K562 (cell line): ENCODE results near the gene IPPK.

ENCODE experiments used
- BDP1 ChIP-seq: IDR thresholded peaks from 3 replicates; pipeline ENCODE4 v1.6.1; 2011; ENCODE audit not compliant: insufficient read length, insufficient read depth
- HDAC2 ChIP-seq: fragments of 450-650 bp; IDR thresholded peaks from 2 replicates; pipeline ENCODE4 v1.6.1; 2016; ENCODE audit warnings: mild to moderate bottlenecking
- MXI1 ChIP-seq: IDR thresholded peaks from 2 replicates; pipeline ENCODE4 v1.6.1; 2011; ENCODE audit warnings: low read depth, mild to moderate bottlenecking, improper control_type of control experiment, low read length
- ZNF384 ChIP-seq: IDR thresholded peaks from 2 replicates; pipeline ENCODE4 v1.6.1; 2012; ENCODE audit warnings: low read depth, low read length, improper control_type of control experiment
- TF ChIP-seq, protein P1 (sequence below), 3 experiments: IDR thresholded peaks in 2 of 3; conservative IDR thresholded peaks in 1 of 3; 2 replicates each; pipeline ENCODE4 v1.5.1; 2011 to 2012; ENCODE audit warnings: low read length in 3 of 3, mild to moderate bottlenecking in 3 of 3, control low read depth in 2 of 3, improper control_type of control experiment in 1 of 3, inconsistent platforms in 1 of 3, low read depth in 1 of 3, mixed read lengths in 1 of 3, moderate library complexity in 1 of 3; ENCODE audit not compliant: insufficient read depth in 2 of 3
- TF ChIP-seq, protein P2 (sequence below): sonication (generic); formaldehyde crosslinking; IDR thresholded peaks from 2 replicates; pipeline ENCODE4 v1.8.1; 2023; ENCODE audit warnings: mild to moderate bottlenecking, missing genetic modification reagents, moderate library complexity

DNA sequence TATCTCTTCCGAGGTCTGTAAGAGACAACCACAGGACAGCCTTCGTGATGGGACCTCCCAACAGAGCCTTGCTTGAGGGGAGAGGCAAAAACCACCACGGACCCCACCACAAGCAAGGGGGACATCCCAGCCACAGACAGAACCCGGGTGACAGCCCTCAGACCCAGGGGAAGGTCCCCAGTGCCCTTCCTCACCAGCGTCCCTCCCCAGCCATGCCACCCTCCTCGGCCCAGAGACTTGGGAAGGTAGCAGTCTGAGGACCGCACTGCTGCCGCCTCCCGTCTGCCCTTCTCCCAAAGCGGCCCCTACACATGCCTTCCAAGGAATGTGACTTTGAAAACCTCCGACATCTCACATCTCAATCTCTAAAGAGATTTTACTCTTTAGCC is 13.4 kb downstream of the IPPK start:
- no peak for TF ChIP-seq ZNF384
- no peak for TF ChIP-seq BDP1
- no peak for TF ChIP-seq HDAC2
- TF ChIP-seq MXI1, result no peak
- TF ChIP-seq, protein P1, sequence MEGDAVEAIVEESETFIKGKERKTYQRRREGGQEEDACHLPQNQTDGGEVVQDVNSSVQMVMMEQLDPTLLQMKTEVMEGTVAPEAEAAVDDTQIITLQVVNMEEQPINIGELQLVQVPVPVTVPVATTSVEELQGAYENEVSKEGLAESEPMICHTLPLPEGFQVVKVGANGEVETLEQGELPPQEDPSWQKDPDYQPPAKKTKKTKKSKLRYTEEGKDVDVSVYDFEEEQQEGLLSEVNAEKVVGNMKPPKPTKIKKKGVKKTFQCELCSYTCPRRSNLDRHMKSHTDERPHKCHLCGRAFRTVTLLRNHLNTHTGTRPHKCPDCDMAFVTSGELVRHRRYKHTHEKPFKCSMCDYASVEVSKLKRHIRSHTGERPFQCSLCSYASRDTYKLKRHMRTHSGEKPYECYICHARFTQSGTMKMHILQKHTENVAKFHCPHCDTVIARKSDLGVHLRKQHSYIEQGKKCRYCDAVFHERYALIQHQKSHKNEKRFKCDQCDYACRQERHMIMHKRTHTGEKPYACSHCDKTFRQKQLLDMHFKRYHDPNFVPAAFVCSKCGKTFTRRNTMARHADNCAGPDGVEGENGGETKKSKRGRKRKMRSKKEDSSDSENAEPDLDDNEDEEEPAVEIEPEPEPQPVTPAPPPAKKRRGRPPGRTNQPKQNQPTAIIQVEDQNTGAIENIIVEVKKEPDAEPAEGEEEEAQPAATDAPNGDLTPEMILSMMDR (IDR thresholded peaks at IDR 0.05 in 2 of 3, conservative IDR thresholded peaks at IDR 0.05 in 1 of 3; ENCODE audit: insufficient read depth in 2 of 3, low read depth in 1 of 3, low read length in 3 of 3), result no peak
- TF ChIP-seq, protein P2, sequence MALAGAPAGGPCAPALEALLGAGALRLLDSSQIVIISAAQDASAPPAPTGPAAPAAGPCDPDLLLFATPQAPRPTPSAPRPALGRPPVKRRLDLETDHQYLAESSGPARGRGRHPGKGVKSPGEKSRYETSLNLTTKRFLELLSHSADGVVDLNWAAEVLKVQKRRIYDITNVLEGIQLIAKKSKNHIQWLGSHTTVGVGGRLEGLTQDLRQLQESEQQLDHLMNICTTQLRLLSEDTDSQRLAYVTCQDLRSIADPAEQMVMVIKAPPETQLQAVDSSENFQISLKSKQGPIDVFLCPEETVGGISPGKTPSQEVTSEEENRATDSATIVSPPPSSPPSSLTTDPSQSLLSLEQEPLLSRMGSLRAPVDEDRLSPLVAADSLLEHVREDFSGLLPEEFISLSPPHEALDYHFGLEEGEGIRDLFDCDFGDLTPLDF (CRISPR knock-in tag), result no peak
